GM12878 (cell line): Measurements from ENCODE around the gene STAT5B. TPM values are rescaled to one million over a fixed set of nuclear protein-coding genes. Genes with fewer than 3 reads are reported as not detected.

Experiments used
- ATAC-seq: fragments of 200-7000 bp; cut with Tn5 transposase; 3 replicates; pipeline ENCODE4 v1.9.1; 2020; ENCODE audit warnings: mild to moderate bottlenecking, moderate library complexity
- BruUV-seq: library from RNA; stranded (reverse); fragments of 400-500 nt; replicated peaks from 2 replicates; lab custom pipeline; 2021; lab: Mats Ljungman, UMichigan
- CTCF ChIA-PET: fragments of 300-600 bp; sonication (Branson Sonifier 250); formaldehyde crosslinking; extraction: SDS; loops from one replicate; lab custom pipeline; 2021; ENCODE audit warnings: inconsistent platforms; lab: Yijun Ruan, JAX
- POLR2A ChIA-PET: fragments of 350-600 bp; formaldehyde crosslinking; extraction: SDS; loops from one replicate; lab custom pipeline; 2021; ENCODE audit warnings: inconsistent platforms; lab: Charles Lee
- RAD21 ChIA-PET: fragments of 300-600 bp; sonication (Branson Sonifier 250); formaldehyde crosslinking; loops from one replicate; lab custom pipeline; 2023; ENCODE audit warnings: antibody characterized with exemption; ENCODE audit not compliant: unreplicated experiment; lab: Charles Lee
- SMC1A ChIA-PET: fragments of 300-600 bp; sonication (Branson Sonifier 250); formaldehyde crosslinking; loops from one replicate; lab custom pipeline; 2023; ENCODE audit not compliant: unreplicated experiment, uncharacterized antibody; lab: Charles Lee
- DNase-seq: peaks from one replicate; pipeline ENCODE4 v3.0.0-alpha.2; 2011; ENCODE audit warnings: low read depth, low spot score
- FAIRE-seq: peaks from 3 replicates; lab custom pipeline; 2011; peaks lifted over from hg19 to GRCh38; lab: Jason Lieb, UNC
- H2AFZ ChIP-seq: 2 replicates; pipeline ENCODE4 v1.6.0; 2011; ENCODE audit warnings: low read depth, low read length, control low read depth; ENCODE audit not compliant: control insufficient read depth
- H3K27ac ChIP-seq: 2 replicates; pipeline ENCODE4 v1.5.1; 2011; ENCODE audit warnings: control low read depth; ENCODE audit not compliant: control insufficient read depth, insufficient read depth
- H3K27me3 ChIP-seq, 2 experiments: replicated peaks in 1 of 2; 2 replicates each; pipeline versions ENCODE4 v1.6.0 to v1.6.1; 2011; ENCODE audit warnings: low read length in 1 of 2; ENCODE audit not compliant: control insufficient read depth in 2 of 2, insufficient read depth in 2 of 2
- H3K36me3 ChIP-seq, 2 experiments: 2 replicates each; pipeline ENCODE4 v1.5.1; 2011; ENCODE audit warnings: low read length in 1 of 2; ENCODE audit not compliant: control insufficient read depth in 2 of 2, insufficient read depth in 2 of 2
- H3K4me1 ChIP-seq: 2 replicates; pipeline ENCODE4 v1.6.1; 2011; ENCODE audit warnings: mild to moderate bottlenecking, low read length, moderate library complexity, mixed read lengths; ENCODE audit not compliant: control insufficient read depth, insufficient read depth
- H3K4me2 ChIP-seq: 2 replicates; pipeline ENCODE4 v1.6.0; 2011; ENCODE audit warnings: control low read depth; ENCODE audit not compliant: control insufficient read depth, insufficient read depth
- H3K4me3 ChIP-seq: fragments of 200-600 bp; sonication (generic); 2 replicates; pipeline ENCODE4 v1.5.1; 2016
- H3K79me2 ChIP-seq: 2 replicates; pipeline ENCODE4 v1.6.0; 2011; ENCODE audit warnings: low read length; ENCODE audit not compliant: control insufficient read depth, insufficient read depth
- H3K9ac ChIP-seq: 2 replicates; pipeline ENCODE4 v1.8.0; 2011; ENCODE audit warnings: low read length, control low read depth, mixed read lengths; ENCODE audit not compliant: control insufficient read depth, insufficient read depth
- H3K9me3 ChIP-seq: replicated peaks from 3 replicates; pipeline ENCODE4 v1.5.1; 2011; ENCODE audit warnings: mild to moderate bottlenecking, low read length; ENCODE audit not compliant: control insufficient read depth, insufficient read depth
- H4K20me1 ChIP-seq: 2 replicates; pipeline ENCODE4 v1.6.0; 2011; ENCODE audit not compliant: control insufficient read depth, insufficient read depth
- CBFB ChIP-seq: IDR thresholded peaks from 2 replicates; pipeline ENCODE4 v1.6.1; 2016; ENCODE audit warnings: antibody characterized with exemption, low read depth
- DPF2 ChIP-seq: fragments of 450-650 bp; IDR thresholded peaks from 2 replicates; pipeline ENCODE4 v1.6.1; 2017; ENCODE audit warnings: mild to moderate bottlenecking
- EZH2 ChIP-seq: IDR thresholded peaks from 2 replicates; pipeline ENCODE4 v1.6.1; 2012; ENCODE audit warnings: low read depth, mild to moderate bottlenecking, control low read depth, inconsistent platforms, low read length, borderline replicate concordance; ENCODE audit not compliant: control insufficient read depth
- FOXM1 ChIP-seq: IDR thresholded peaks from 2 replicates; pipeline ENCODE4 v1.6.1; 2012; ENCODE audit warnings: low read depth, mild to moderate bottlenecking, inconsistent platforms, low read length, moderate library complexity
- IRF4 ChIP-seq: IDR thresholded peaks from 2 replicates; pipeline ENCODE4 v1.6.1; 2011; ENCODE audit warnings: low read depth, low read length
- IRF5 ChIP-seq: fragments of 450-650 bp; IDR thresholded peaks from 2 replicates; pipeline ENCODE4 v1.6.1; 2017; ENCODE audit warnings: borderline replicate concordance
- LARP7 ChIP-seq: fragments of 450-650 bp; IDR thresholded peaks from 2 replicates; pipeline ENCODE4 v1.6.1; 2017; ENCODE audit warnings: mild to moderate bottlenecking
- MEF2A ChIP-seq: IDR thresholded peaks from 2 replicates; pipeline ENCODE4 v1.6.1; 2011; ENCODE audit warnings: low read depth, mild to moderate bottlenecking, low read length, moderate library complexity; ENCODE audit not compliant: insufficient read depth
- MTA2 ChIP-seq: fragments of 450-650 bp; IDR thresholded peaks from 2 replicates; pipeline ENCODE4 v1.6.1; 2016; ENCODE audit warnings: low read depth, mild to moderate bottlenecking, moderate library complexity
- MYB ChIP-seq: fragments of 150-350 bp; IDR thresholded peaks from 2 replicates; pipeline ENCODE4 v1.6.1; 2014; ENCODE audit warnings: mild to moderate bottlenecking, low read depth, low read length, borderline replicate concordance
- NR2C1 ChIP-seq: fragments of 450-650 bp; IDR thresholded peaks from 2 replicates; pipeline ENCODE4 v1.6.1; 2017; ENCODE audit warnings: antibody characterized with exemption, mild to moderate bottlenecking, moderate library complexity
- RELB ChIP-seq: fragments of 450-650 bp; IDR thresholded peaks from 2 replicates; pipeline ENCODE4 v1.6.1; 2017; ENCODE audit warnings: low read depth, mild to moderate bottlenecking, moderate library complexity
- RUNX3 ChIP-seq: IDR thresholded peaks from 2 replicates; pipeline ENCODE4 v1.6.1; 2012; ENCODE audit warnings: low read length, inconsistent platforms
- SMC3 ChIP-seq: IDR thresholded peaks from 2 replicates; pipeline ENCODE4 v1.6.1; 2011; ENCODE audit warnings: low read length, improper control_type of control experiment, borderline replicate concordance
- SPI1 ChIP-seq: IDR thresholded peaks from 2 replicates; pipeline ENCODE4 v1.6.1; 2011; ENCODE audit warnings: low read depth, mild to moderate bottlenecking, low read length, moderate library complexity, borderline replicate concordance; ENCODE audit not compliant: insufficient read depth
- TCF7 ChIP-seq: IDR thresholded peaks from 2 replicates; pipeline ENCODE4 v1.6.1; 2014; ENCODE audit warnings: antibody characterized with exemption, borderline replicate concordance
- YBX1 ChIP-seq: fragments of 450-650 bp; IDR thresholded peaks from 2 replicates; pipeline ENCODE4 v1.6.1; 2016; ENCODE audit warnings: antibody characterized with exemption
- ZNF384 ChIP-seq: IDR thresholded peaks from 2 replicates; pipeline ENCODE4 v1.6.1; 2012; ENCODE audit warnings: low read depth, mild to moderate bottlenecking, low read length, improper control_type of control experiment, borderline replicate concordance
- ZNF622 ChIP-seq: fragments of 450-650 bp; IDR thresholded peaks from 2 replicates; pipeline ENCODE4 v1.6.1; 2017; ENCODE audit warnings: mild to moderate bottlenecking, inconsistent platforms
- WGBS: methylation state at CpG from one replicate; pipeline ENCODE4 v1.1.6; 2016; ENCODE audit warnings: low lambda C conversion rate; ENCODE audit not compliant: insufficient replicate concordance, insufficient coverage; ENCODE audit errors: missing lambda C conversion rate; 5-methylcytosine and 5-hydroxymethylcytosine counted together
- in situ Hi-C: fragments of 300-500 bp; cut with MboI; formaldehyde crosslinking; loops from 9 replicates; pipeline ENCODE4 v1.14.3; 2018; ENCODE audit warnings: mixed read lengths
- intact Hi-C: fragments of 100-400 bp; cut with micrococcal nuclease; formaldehyde crosslinking; loops from one replicate; pipeline ENCODE4 v1.14.2; 2022; ENCODE audit not compliant: unreplicated experiment
- polyA plus RNA-seq, 11 experiments: library from polyadenylated mRNA; depleted of rRNA in 4 of 11; unstranded in 6 of 11; stranded (reverse) in 5 of 11; fragments of >200 nt; fragmentation: Nextera tagmentation in 4 of 11; fragmentation: Illumina TruSeq in 1 of 11; extraction: Ambion mirVana in 4 of 11; extraction: Trizol in 1 of 11; gene quantifications; 1 replicate in 1 of 11; 2 replicates in 10 of 11; pipeline versions ENCODE4 v1.2.1 to v1.2.3, GENCODE V29; 2011 to 2016; ENCODE audit warnings: inconsistent platforms in 2 of 11, missing spikeins in 2 of 11, low read depth in 1 of 11
- total RNA-seq, 4 experiments: library from RNA; depleted of rRNA in 3 of 4; stranded (reverse); fragments of >200 nt in 3 of 4; fragmentation: Illumina TruSeq in 1 of 4; extraction: Trizol in 1 of 4; gene quantifications; 2 replicates each; pipeline versions ENCODE4 v1.2.1 to v1.2.3, GENCODE V29; 2013 to 2021

Gene STAT5B
- total and polyA plus RNA-seq, 10 of the 15 experiments (the other 5 are each of a cell fraction or from before 2014, with no cell fraction given): 11.0 to 69.6 (median 46.7) TPM

GRCh38 chr17:42315402-42316156 lies 39.4 kb upstream of the STAT5B start:
- H3K36me3 ChIP-seq: peaks cover 11 to 31% of the 10 kb centered on the region in 2 experiments; a peak in 3 of 4 replicates
- ChIA-PET SMC1A (interaction anchor here (0.7 to 23.8 kb wide), 4 partner anchors 26 to 121 kb away, joined by 3 to 528 read pairs (median 6); partner anchors contain the start of genes GHDC and STAT3), RAD21 (interaction anchor here (0.6 to 21.1 kb wide), 5 partner anchors 42 to 100 kb away, joined by 3 to 373 read pairs (median 4); partner anchors contain the start of gene STAT3), POLR2A (interaction anchor here (0.5 to 1.0 kb wide), 3 partner anchors 104 to 317 kb away, joined by 3 to 4 read pairs (median 3); no protein-coding TSS in a partner anchor), CTCF (interaction anchor here (0.6 to 22.1 kb wide), 6 partner anchors 47 to 169 kb away, joined by 3 to 732 read pairs (median 4); partner anchors contain the start of gene GHDC)
- no peak overlapping the region for H3K9ac ChIP-seq
- no peaks in the 10 kb centered on the region for H3K79me2 ChIP-seq
- H2AFZ ChIP-seq: no peak overlapping the region
- in situ Hi-C loops (no loop called here), intact Hi-C loops (no loop called here)
- 52% methylated on average over 10 of the region's 10 CpGs for WGBS
- BruUV-seq: no TSS peak
- peak; percentile 36 for ATAC-seq
- H3K4me3 ChIP-seq: no peak overlapping the region
- peak; percentile 70 for FAIRE-seq
- H4K20me1 ChIP-seq: no peaks in the 10 kb centered on the region
- no peaks in the 10 kb centered on the region for H3K27me3 ChIP-seq
- no peaks in the 10 kb centered on the region for H3K9me3 ChIP-seq
- peak overlapping the region; percentile 62 for H3K4me2 ChIP-seq
- peak overlapping the region; percentile 82 for H3K27ac ChIP-seq
- peaks cover 49% of the 10 kb centered on the region for H3K4me1 ChIP-seq
- peak; percentile 57 for DNase-seq
- TF ChIP-seq RUNX3 (peak; percentile 90), MYB (no peak), RELB (peak; percentile 55; the same call in 1 of the 2 replicates), SPI1 (peak; percentile 60; the same call in 1 of the 2 replicates), MTA2 (peak; percentile 66), TCF7 (no peak), FOXM1 (peak; percentile 43; the same call in 1 of the 2 replicates), IRF4 (0 out of 2 replicates have a peak, but pooled peaks have one; percentile 10), ZNF622 (no peak), EZH2 (no peak), IRF5 (no peak), NR2C1 (no peak), ZNF384 (peak; percentile 78; the same call in 1 of the 2 replicates), CBFB (peak; percentile 48; the same call in 1 of the 2 replicates), SMC3 (no peak), DPF2 (0 out of 2 replicates have a peak, but pooled peaks have one; percentile 36), LARP7 (no peak), YBX1 (no peak), MEF2A (peak; percentile 84; the same call in 1 of the 2 replicates)
